GM19328 (cell line): Measurements from ENCODE around the gene NDUFV2.
"Not testable (repeated sequence)": the region's sequence is repeated elsewhere in the genome, so short reads cannot be mapped to it uniquely, and the experiment has no call there.

Experiments
- ATAC-seq: cut with Tn5 transposase; IDR thresholded peaks from one replicate; pipeline ENCODE4 v1.9.1; 2021; ENCODE audit warnings: mild to moderate bottlenecking, moderate library complexity; ENCODE audit not compliant: unreplicated experiment

The NDUFV2 gene

DNA sequence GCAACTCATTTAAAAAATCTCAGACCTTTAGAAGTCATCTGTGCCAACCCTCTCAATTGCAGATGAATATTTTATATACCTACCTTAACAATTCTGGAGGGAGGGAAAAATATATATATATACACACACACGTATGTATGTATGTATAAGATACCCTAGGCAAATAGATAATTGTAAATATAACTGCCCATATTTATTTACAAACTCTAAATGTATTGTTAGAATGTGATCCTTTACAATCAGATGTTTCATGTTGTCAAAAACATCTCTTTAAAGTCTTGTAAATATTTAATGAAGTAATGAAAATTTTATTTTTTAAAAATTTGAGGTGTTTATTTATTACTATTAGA, 45.7 kb downstream of the NDUFV2 start:
- no peak for ATAC-seq

DNA sequence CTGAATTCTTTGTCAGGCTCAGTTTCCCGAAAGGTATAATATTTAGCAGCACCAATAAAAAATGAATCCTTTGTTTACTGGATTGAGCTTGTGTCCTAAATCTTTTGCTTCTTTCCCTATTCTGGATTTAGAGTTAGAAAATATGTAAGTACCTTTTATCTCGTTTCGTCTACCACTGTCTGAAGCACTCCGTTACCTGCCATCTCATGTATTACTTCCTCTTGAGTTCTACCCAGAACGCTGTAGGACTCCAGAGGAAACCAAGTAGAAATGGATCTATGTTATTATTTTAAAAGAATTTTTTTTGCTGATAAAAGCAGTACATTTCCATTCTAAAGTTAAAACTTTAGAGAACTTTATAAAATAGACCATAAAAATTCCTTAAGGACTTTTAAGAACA, 47.6 kb downstream of the NDUFV2 start:
- no peak for ATAC-seq

DNA sequence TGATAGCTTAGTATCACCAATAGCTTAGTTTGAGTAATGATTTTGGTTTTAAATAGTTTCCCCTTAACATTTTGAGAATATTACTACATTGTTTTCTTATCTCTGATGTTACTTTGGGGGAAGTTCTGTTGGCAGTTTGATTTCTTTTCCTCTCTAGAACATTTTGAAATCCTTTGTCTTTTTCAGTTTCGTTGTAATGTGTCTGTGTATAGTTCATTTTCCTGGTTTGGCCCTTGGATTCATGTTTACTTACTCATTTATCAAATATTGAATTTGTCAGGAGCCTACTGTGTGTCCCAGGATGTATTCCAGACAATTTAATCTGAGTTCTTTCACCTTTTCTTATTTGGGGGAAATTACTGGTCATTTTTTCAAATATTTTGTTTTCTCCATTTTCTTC, 50.8 kb downstream of the NDUFV2 start:
- no peak for ATAC-seq

DNA sequence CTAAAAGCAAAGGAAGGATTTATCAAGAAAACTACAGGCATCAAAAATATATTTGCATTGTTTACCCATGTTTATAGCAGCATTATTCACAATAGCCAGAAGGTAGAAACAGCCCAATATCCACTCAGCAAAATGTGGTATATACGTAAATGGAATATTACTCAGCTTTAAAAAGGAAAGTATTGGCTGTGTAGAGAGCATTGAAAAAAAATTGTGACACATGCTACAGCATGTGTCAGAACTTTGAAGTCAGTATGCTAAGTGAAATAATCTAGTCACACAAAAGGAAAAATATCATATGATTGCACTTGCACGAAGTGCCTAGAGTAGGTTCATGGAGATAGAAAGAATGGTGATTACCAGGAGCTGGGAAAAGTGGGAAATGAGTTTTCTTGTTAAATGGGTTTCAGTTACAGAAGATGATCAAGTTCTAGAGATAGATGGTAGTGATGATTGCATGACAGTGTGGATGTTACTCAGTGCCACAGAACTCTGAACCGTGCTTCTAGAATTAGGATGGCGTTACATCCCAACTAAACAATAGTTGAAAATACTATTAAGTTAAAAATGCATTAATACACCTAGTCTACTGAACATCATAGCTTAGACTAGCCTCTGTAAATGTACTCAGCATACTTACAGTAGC, 54.2 kb downstream of the NDUFV2 start:
- ATAC-seq: no peak

DNA sequence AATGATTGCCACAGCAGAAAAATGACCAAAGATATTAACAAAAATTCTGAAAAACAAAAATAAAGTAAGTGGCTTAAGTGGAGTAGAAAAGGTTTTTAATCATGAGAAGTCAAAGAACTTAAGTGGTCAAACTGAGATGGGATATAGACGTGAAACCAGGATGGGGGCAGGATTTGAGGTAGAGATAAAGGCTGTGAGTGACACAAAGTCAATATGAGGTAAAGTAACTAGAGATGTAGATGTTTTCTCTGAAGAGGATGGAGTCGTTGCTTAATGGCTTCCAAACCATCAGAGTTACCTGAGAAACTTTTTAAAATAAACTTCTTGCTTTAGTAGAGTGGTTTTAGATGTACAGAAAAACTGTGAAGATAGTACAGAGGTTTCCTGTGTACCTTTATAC, 55.3 kb downstream of the NDUFV2 start:
- ATAC-seq: no peak

DNA sequence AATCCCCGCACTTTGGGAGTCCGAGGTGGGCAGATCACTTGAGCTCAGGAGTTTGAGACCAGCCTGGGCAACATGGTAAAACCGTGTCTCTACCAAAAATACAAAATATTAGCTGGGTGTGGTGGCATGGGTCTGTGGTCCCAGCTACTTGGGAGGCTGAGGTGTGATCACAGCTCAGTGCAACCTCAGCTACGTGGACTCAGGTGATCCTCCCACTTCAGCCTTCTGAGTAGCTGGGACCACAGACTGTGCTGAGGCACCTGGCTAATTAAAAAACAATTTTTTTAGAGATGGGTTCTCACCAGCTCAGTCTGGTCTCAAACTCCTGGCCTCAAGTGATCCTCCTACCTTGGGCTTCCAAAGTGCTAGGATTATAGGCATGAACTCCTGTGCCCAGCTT, 57.5 kb downstream of the NDUFV2 start:
- ATAC-seq: no peak

DNA sequence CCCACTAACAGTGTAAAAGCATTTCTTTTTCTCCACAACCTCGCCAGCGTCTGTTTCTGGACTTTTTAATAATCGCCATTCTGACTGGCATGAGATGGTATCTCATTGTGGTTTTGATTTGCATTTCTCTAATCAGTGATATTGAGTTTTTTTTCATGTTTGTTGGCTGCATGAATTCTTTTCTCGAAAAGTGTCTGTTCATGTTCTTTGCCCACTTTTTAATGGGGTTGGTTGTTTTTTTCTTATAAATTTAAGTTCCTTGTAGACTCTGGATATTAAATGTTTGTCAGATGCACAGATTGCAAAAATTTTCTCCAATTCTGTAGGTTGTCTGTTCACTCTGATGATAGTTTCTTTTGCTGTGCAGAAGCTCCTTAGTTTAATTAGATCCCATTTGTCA, 60.2 kb downstream of the NDUFV2 start:
- ATAC-seq: not testable (repeated sequence)

DNA sequence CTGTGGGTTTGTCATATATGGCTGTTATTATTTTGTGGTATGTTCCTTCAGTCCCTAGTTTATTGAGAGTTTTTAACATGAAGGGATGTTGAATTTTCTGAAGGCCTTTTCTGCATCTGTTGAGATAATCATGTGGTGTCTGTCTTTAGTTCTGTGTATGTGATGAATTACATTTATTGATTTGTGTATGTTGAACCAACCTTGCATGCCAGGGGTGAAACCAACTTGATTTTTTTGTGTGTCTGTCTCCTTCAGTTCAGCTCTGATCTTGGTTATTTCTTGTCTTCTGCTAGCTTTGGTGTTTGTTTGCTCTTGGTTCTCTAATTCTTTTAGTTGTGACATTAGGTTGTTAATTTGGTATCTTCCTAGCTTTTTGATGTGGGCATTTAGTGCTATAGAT, 61.6 kb downstream of the NDUFV2 start:
- not testable (repeated sequence) for ATAC-seq

DNA sequence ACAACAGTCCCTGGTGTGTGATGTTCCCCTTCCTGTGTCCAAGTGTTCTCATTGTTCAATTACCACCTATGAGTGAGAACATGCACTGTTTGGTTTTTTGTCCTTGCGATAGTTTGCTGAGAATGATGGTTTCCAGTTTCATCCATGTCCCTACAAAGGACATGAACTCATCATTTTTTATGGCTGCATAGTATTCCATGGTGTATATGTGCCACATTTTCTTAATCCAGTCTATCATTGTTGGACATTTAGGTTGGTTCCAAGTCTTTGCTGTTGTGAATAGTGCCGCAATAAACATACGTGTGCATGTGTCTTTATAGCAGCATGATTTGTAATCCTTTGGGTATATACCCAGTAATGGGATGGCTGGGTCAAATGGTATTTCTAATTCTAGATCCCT, 63.4 kb downstream of the NDUFV2 start:
- ATAC-seq: not testable (repeated sequence)

DNA sequence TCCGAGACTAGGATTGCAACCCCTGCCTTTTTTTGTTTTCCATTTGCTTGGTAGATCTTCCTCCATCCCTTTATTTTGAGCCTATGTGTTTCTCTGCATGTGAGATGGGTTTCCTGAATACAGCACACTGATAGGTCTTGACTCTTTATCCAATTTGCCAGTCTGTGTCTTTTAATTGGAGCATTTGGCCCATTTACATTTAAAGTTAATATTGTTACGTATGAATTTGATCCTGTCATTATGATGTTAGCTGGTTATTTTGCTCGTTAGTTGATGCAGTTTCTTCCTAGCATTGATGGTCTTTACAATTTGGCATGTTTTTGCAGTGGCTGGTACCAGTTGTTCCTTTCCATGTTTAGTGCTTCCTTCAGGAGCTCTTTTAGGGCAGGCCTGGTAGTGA, 67.0 kb downstream of the NDUFV2 start:
- ATAC-seq: not testable (repeated sequence)

DNA sequence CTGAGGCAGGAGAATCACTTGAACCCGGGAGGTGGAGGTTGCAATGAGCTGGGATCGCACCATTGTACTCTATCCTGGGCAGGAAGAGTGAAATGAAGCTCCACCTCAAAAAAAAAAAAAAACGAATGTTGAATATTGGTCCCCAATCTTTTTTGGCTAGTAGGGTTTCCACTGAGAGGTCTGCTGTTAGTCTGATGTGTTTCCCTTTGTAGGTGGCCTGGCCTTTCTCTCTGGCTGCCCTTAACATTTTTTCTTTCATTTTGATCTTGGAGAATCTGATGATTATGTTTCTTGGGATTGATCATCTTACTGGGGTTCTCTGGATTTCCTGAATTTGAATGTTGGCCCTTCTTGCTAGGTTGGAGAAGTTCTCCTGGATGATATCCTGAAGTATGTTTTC, 69.4 kb downstream of the NDUFV2 start:
- ATAC-seq: not testable (repeated sequence)

DNA sequence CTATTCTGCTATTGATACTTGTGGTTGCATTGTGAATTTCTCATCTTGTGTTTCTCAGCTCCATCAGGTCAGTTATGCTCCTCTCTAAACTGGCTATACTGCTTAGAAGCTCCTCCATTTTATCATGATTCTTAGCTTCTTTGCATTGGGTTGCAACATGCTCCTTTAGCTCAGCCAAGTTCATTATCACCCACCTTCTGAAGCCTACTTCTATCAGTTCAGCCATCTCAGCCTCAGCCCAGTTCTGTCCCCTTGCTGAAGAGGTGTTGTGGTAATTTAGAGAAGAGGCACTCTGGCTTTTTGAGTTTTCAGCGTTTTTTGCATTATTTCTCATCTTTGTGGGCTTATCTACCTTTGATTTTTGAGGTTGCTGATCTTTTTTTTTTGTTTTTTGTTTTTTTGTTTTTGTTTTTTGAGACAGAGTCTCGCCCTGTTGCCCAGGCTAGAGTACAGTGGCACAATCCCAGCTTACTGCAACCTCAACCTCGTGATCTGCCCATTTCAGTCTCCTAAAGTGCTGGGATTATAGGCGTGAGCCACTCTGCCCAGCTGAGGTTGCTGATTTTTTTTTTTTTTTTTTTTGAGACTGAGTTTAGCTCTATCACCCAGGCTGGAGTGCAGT, 70.1 kb downstream of the NDUFV2 start:
- no peak for ATAC-seq

DNA sequence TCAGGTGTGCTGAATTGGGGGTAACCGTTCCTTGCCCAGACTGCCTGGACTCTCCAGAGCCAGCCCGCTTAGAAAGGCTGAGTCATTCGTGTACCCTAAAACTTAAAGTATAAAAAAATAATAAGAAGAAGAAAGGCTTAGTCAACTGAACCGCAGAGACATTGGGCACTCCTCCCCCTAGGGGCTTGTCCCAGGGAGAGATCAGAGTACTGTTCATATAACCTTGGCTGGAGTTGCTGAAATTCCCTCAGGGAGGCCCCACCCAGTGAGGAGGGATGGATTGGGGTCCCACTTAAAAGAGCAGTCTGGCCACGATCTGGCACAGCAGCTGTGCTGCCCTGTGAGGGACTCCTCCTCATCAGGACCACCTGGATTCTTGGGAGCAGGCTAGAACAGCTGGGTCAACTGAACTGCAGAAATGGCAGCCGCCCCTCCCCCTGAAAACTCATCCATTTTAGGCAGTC, 71.3 kb downstream of the NDUFV2 start:
- ATAC-seq: no peak

DNA sequence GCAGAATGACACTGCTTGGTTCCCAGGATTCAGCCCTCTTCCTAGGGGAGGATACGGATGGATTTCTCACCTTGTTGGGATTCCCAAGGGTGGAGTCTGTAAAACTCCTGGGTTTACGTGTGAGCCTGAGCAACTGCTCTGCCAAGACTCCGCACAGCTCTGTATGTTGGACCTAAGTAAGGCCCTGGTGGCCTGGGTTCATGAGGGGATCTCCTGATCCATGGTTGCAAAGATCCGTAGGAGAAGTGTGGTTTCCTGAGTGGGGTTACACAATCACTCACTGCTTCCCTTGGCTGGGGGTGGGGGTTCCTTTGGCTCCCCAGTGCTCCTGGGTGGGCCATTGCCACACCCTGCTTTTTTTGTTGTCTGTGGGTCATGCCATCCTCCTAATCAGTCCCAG, 71.8 kb downstream of the NDUFV2 start:
- ATAC-seq: no peak

DNA sequence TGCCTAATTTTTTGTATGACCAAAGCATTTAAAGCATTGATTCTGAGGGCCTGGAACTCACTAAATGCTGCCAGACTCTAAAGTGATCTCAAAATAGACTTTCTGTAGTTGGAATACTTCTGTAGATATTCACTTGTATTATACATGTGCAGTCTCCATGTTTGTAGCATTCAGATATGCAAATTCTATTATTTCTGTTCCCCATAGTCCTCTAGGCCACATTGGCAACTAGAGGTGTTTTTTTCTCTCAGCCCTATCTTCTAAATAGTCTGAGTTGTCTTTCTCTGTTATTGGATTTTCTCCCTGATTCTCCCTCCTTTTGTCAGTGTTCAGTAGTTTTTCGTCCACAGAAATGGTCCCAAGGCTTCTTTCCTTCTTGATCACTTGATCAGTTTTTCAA, 72.6 kb downstream of the NDUFV2 start:
- ATAC-seq: no peak

DNA sequence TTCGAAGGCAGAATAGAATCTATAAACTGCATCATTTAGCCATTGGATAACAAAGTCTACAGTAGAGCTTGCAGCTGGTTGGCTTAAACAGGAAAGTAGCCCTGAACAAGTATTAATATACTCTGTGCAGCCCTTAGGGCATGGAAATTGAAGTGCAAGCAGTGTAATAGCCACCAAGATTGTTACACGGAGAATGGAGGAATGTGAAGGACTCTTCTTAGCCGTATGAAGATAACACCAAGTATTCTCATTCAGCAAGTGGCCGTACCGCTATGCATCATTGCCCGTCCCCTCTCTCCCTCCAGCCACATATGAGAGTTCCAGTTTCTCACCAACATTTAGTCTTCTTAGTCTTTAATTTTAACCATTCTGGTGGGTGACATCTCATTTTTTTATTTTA, 74.5 kb downstream of the NDUFV2 start:
- no peak for ATAC-seq

DNA sequence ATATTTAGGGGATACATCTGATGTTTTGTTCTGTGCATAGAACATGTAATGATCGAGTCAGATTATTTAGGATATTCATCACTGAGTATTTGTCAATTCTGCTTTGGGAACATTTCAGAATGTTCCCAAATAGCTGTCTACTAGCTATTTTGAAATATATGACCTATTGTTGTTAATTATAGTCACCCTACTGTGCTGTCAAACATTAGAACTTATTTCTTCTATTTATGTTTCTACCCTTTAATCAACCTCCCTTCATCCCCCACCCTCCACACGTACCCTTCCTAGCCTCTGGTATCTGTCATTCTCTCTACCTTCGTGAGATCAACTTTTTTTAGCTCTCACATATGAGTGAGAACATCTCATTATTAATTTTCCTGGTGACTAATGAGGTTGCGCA, 75.0 kb downstream of the NDUFV2 start:
- ATAC-seq: no peak

DNA sequence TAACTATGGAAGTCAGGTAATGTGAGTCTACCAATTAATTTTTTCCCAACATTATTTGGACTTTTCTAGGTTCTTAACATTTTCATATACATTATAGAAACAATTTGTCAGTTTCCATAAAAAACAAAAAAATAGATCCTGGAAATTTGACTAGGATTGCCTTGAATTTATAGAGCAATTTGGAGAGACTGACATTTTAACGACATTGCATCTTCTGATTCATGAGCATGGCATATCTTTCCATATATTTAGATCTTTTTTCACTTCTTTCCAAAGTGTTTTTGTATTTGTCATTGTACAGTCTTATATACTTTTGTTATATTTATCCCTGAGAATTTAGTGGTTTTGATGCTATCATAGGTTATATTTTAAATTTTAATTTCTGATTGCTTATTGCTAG, 76.1 kb downstream of the NDUFV2 start:
- ATAC-seq: no peak

DNA sequence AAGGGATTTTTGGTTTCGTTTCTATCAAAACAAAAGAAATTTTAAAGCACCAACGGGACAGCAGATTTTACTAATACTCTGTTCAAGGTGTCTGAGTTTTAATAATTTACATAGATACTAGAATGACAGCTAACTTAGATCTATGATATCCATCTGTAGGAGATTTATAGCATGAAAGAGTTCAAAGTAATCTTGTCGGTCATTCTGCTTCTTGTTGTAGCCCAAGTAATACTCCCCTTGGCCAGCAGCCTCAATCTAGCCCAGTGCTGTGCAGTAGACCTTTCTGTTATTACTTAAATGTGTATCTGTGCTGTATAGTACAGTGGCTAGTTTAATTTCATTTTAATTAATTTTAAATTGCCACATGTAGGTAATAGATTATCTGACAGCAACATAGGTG, 78.8 kb downstream of the NDUFV2 start:
- ATAC-seq: no peak

DNA sequence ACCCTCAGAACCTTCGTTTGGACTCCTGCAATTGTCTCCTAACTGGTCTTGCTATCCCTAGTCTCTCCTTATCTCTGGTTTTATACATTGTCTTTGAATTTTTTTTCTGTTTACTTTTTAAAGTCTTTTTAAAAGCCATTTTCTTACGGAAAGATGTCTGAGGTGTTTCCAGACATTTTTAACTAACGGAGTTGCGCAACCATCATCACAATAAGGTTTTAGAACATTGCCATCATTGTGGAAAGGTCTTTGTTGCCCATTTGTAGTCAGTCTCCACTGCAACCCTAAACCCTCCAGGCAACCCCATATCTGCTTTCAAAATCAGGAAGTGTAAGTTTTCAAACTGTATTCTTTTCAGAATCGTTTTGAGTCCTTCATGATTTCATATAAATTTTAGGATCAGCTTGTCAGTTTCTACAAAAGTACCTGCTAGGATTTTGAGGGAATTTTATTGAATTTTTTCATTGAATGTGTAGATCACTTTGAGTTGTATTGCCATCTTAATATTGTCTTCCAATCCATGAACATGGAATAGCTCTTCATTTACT, 80.4 kb downstream of the NDUFV2 start:
- no peak for ATAC-seq
